Karpas-422 (cell line): Measurements from ENCODE around the gene SMPD3. TPM values are rescaled to one million over a fixed set of nuclear protein-coding genes. Genes with fewer than 3 reads are reported as not detected.

Experiments used
- DNase-seq: peaks from one replicate; pipeline ENCODE4 v3.0.0-alpha.2; 2015
- H2AFZ ChIP-seq: fragments of 200-600 bp; sonication (generic); 2 replicates; pipeline ENCODE4 v1.6.1; 2014; ENCODE audit warnings: antibody characterized with exemption, low read length, mixed read lengths
- H3K27ac ChIP-seq: fragments of 200-600 bp; sonication (generic); 2 replicates; pipeline ENCODE4 v1.5.1; 2014; ENCODE audit warnings: mild to moderate bottlenecking, low read length, moderate library complexity
- H3K27me3 ChIP-seq: fragments of 200-600 bp; sonication (generic); 2 replicates; pipeline ENCODE4 v1.6.1; 2014; ENCODE audit warnings: low read length, mixed read lengths
- H3K36me3 ChIP-seq: fragments of 200-600 bp; sonication (generic); 2 replicates; pipeline ENCODE4 v1.6.1; 2014; ENCODE audit warnings: low read length, mixed read lengths; ENCODE audit not compliant: insufficient read depth
- H3K4me1 ChIP-seq: fragments of 200-600 bp; sonication (generic); 2 replicates; pipeline ENCODE4 v1.6.1; 2014; ENCODE audit warnings: mild to moderate bottlenecking, low read length, mixed read lengths
- H3K4me2 ChIP-seq: fragments of 200-600 bp; sonication (generic); 2 replicates; pipeline ENCODE4 v1.6.1; 2014; ENCODE audit warnings: low read length, low read depth, mild to moderate bottlenecking; ENCODE audit not compliant: poor library complexity, severe bottlenecking
- H3K4me3 ChIP-seq: fragments of 200-600 bp; sonication (generic); 2 replicates; pipeline ENCODE4 v1.5.1; 2014; ENCODE audit warnings: mild to moderate bottlenecking, antibody characterized with exemption, low read length, mixed read lengths
- H3K79me2 ChIP-seq: fragments of 200-600 bp; sonication (generic); 2 replicates; pipeline ENCODE4 v1.6.1; 2014; ENCODE audit warnings: mild to moderate bottlenecking, low read length, mixed read lengths
- H3K9ac ChIP-seq: fragments of 200-600 bp; sonication (generic); 2 replicates; pipeline ENCODE4 v1.6.0; 2014; ENCODE audit warnings: low read length
- H3K9me2 ChIP-seq: fragments of 200-600 bp; sonication (generic), shearing (Covaris generic); replicated peaks from 2 replicates; pipeline ENCODE4 v1.6.0; 2014; ENCODE audit warnings: mild to moderate bottlenecking, low read length, moderate library complexity; ENCODE audit not compliant: insufficient read depth
- H3K9me3 ChIP-seq: fragments of 300-700, 200-600 bp; sonication (generic); 2 replicates; pipeline ENCODE4 v1.6.1; 2014; ENCODE audit warnings: low read length, mixed read lengths
- H4K20me1 ChIP-seq: fragments of 200-600 bp; sonication (generic); 2 replicates; pipeline ENCODE4 v1.6.1; 2014; ENCODE audit warnings: mild to moderate bottlenecking, antibody characterized with exemption, low read length, low read depth; ENCODE audit not compliant: insufficient read depth
- total RNA-seq: library from RNA; depleted of rRNA; stranded (reverse); fragments of >200 nt; shearing (Covaris generic); gene quantifications from 2 replicates; pipeline ENCODE4 v1.2.3, GENCODE V29; 2014; ENCODE audit warnings: low replicate concordance

The SMPD3 gene
- total RNA-seq, 1 experiment from 2014 or later, result 5.0 TPM

GRCh38 chr16:68414581-68414980, 33.7 kb downstream of the SMPD3 start:
- H3K36me3 ChIP-seq, result no peaks in the 10 kb centered on the region
- H3K4me1 ChIP-seq, result peaks cover 51% of the 10 kb centered on the region
- no peaks in the 10 kb centered on the region for H3K9me3 ChIP-seq
- no peak overlapping the region for H3K27ac ChIP-seq
- no peaks in the 10 kb centered on the region for H3K9me2 ChIP-seq
- H3K79me2 ChIP-seq, result no peaks in the 10 kb centered on the region
- H2AFZ ChIP-seq, result no peak overlapping the region
- H3K4me3 ChIP-seq, result no peak overlapping the region
- no peaks in the 10 kb centered on the region for H3K27me3 ChIP-seq
- no peak overlapping the region for H3K9ac ChIP-seq
- no peak overlapping the region for H3K4me2 ChIP-seq
- no peaks in the 10 kb centered on the region for H4K20me1 ChIP-seq
- no peak for DNase-seq

DNA sequence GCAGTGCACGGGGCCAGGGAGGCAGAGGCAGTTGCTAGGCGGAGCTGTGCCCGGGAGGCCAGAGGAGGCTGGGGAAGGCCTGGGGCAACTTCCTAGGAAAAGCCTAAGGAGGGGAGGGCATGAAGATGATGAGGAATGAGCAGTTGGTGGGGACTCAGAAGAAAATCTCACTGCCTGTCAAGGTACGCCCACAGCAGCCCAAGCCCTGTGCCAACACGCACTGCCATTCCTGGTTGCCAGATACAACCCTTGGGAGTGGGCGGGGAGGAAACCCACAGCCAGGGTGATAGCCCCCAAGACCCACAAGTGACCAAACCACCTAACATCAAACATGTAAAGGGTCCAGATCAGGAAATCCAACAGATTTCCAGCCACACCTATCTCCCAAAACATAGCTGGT, 36.2 kb downstream of the SMPD3 start:
- Histone ChIP-seq H2AFZ (no peak overlapping the region), H3K4me2 (no peak overlapping the region), H3K79me2 (no peaks in the 10 kb centered on the region), H3K9me3 (no peaks in the 10 kb centered on the region), H4K20me1 (no peaks in the 10 kb centered on the region), H3K27ac (no peak overlapping the region), H3K36me3 (no peaks in the 10 kb centered on the region), H3K9me2 (no peaks in the 10 kb centered on the region), H3K27me3 (no peaks in the 10 kb centered on the region), H3K4me3 (no peak overlapping the region), H3K9ac (no peak overlapping the region), H3K4me1 (peaks cover 26% of the 10 kb centered on the region)
- no peak for DNase-seq

- no peaks in the 10 kb centered on the region for H3K27me3 ChIP-seq
- no peak overlapping the region for H3K4me2 ChIP-seq
- H2AFZ ChIP-seq, result no peak overlapping the region
- no peaks in the 10 kb centered on the region for H3K36me3 ChIP-seq
- H3K27ac ChIP-seq, result no peak overlapping the region
- no peaks in the 10 kb centered on the region for H3K9me2 ChIP-seq
- no peak overlapping the region for H3K9ac ChIP-seq
- no peak overlapping the region for H3K4me3 ChIP-seq
- H4K20me1 ChIP-seq, result no peaks in the 10 kb centered on the region
- H3K79me2 ChIP-seq, result no peaks in the 10 kb centered on the region
- peaks cover 16% of the 10 kb centered on the region for H3K4me1 ChIP-seq
- no peak for DNase-seq
- no peaks in the 10 kb centered on the region for H3K9me3 ChIP-seq
Observed at GRCh38 chr16:68411086-68411485, 37.2 kb downstream of the SMPD3 start.

DNA sequence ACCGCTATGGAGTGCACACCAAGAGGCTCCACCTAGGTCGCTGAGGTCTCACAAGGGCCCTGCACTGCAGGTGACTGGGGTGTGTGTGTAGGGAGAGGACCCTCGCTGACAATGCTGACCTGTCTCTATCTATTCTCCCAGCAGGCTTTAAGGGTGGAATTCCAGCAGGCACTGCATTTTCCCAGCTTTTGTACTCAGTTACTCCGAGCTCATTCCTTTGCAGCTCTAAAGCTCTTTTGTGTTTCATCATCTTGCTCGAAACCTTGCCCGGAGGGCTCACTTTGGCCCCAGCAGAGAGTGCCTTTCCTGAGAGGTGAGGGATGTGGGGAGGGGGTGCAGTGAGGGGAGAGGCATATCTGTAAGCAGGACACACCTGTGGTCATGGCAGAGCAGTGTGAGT, 39.3 kb downstream of the SMPD3 start:
- H3K9ac ChIP-seq, result no peak overlapping the region
- peaks cover 11% of the 10 kb centered on the region for H3K4me1 ChIP-seq
- H2AFZ ChIP-seq, result no peak overlapping the region
- no peak for DNase-seq
- H3K27me3 ChIP-seq, result no peaks in the 10 kb centered on the region
- no peaks in the 10 kb centered on the region for H3K9me3 ChIP-seq
- H3K9me2 ChIP-seq, result no peaks in the 10 kb centered on the region
- no peak overlapping the region for H3K27ac ChIP-seq
- H4K20me1 ChIP-seq, result no peaks in the 10 kb centered on the region
- no peaks in the 10 kb centered on the region for H3K79me2 ChIP-seq
- H3K4me2 ChIP-seq, result no peak overlapping the region
- no peak overlapping the region for H3K4me3 ChIP-seq
- no peaks in the 10 kb centered on the region for H3K36me3 ChIP-seq

DNA sequence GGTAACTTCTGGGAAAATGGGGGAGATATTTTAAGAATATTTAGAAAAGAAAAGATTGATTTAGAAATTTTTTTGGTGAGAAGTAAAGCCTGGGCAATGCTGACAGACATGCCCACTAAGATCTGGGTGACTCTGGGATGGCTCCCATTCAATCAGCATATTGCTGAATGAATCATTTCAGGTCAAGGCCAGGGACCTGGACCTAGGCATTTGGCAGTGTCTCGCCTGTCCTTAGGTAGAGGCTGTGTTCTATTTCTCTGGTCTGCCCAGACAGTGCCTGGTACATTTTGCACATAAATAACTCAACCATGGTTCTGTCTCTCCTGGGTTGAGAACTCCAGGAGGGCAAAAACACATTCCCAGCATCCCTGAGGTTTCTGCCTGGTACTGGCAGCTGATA, 39.9 kb downstream of the SMPD3 start:
- Histone ChIP-seq H3K9me3 (no peaks in the 10 kb centered on the region), H3K9ac (no peak overlapping the region), H3K4me1 (peaks cover 11% of the 10 kb centered on the region), H3K9me2 (no peaks in the 10 kb centered on the region), H2AFZ (no peak overlapping the region), H3K4me2 (no peak overlapping the region), H3K36me3 (no peaks in the 10 kb centered on the region), H3K4me3 (no peak overlapping the region), H3K27me3 (no peaks in the 10 kb centered on the region), H4K20me1 (no peaks in the 10 kb centered on the region), H3K27ac (no peak overlapping the region), H3K79me2 (no peaks in the 10 kb centered on the region)
- DNase-seq, result no peak

- Histone ChIP-seq H3K9me3 (no peaks in the 10 kb centered on the region), H4K20me1 (no peaks in the 10 kb centered on the region), H3K9me2 (no peaks in the 10 kb centered on the region), H3K4me3 (no peak overlapping the region), H3K4me1 (peaks cover 11% of the 10 kb centered on the region), H3K79me2 (no peaks in the 10 kb centered on the region), H3K27me3 (no peaks in the 10 kb centered on the region), H3K27ac (no peak overlapping the region), H2AFZ (no peak overlapping the region), H3K36me3 (no peaks in the 10 kb centered on the region), H3K9ac (no peak overlapping the region), H3K4me2 (no peak overlapping the region)
- DNase-seq, result no peak
Observed at GRCh38 chr16:68406458-68407152, 41.7 kb downstream of the SMPD3 start.

- no peak for DNase-seq
- H3K4me1 ChIP-seq, result peaks cover 1% of the 10 kb centered on the region
- H2AFZ ChIP-seq, result no peak overlapping the region
- H3K9me2 ChIP-seq, result no peaks in the 10 kb centered on the region
- no peaks in the 10 kb centered on the region for H3K9me3 ChIP-seq
- no peaks in the 10 kb centered on the region for H3K36me3 ChIP-seq
- no peak overlapping the region for H3K9ac ChIP-seq
- H3K27me3 ChIP-seq, result no peaks in the 10 kb centered on the region
- H3K4me3 ChIP-seq, result no peak overlapping the region
- H4K20me1 ChIP-seq, result no peaks in the 10 kb centered on the region
- no peak overlapping the region for H3K27ac ChIP-seq
- no peaks in the 10 kb centered on the region for H3K79me2 ChIP-seq
- no peak overlapping the region for H3K4me2 ChIP-seq
Observed at GRCh38 chr16:68404736-68405345, 43.5 kb downstream of the SMPD3 start.

- Histone ChIP-seq H4K20me1 (no peaks in the 10 kb centered on the region), H3K4me3 (no peak overlapping the region), H2AFZ (no peak overlapping the region), H3K4me2 (no peak overlapping the region), H3K9me2 (no peaks in the 10 kb centered on the region), H3K27ac (no peak overlapping the region), H3K9ac (no peak overlapping the region), H3K9me3 (no peaks in the 10 kb centered on the region), H3K27me3 (no peaks in the 10 kb centered on the region), H3K79me2 (no peaks in the 10 kb centered on the region), H3K4me1 (no peaks in the 10 kb centered on the region), H3K36me3 (no peaks in the 10 kb centered on the region)
- DNase-seq, result no peak
Observed at GRCh38 chr16:68403704-68404103, 44.6 kb downstream of the SMPD3 start.
